Activated CD4-positive, alpha-beta T cell treated with anti-CD3 and anti-CD28 coated beads, Interleukin-2, amount 50 U/mL, for 1 hour (primary cell): ENCODE results near the gene OR13C2.
"Not testable (repeated sequence)": the region's sequence is repeated elsewhere in the genome, so short reads cannot be mapped to it uniquely, and the experiment has no call there.

Source experiments
- DNase-seq: peaks from one replicate; pipeline ENCODE4 v3.0.0-alpha.2; 2020

The OR13C2 gene, protein sequence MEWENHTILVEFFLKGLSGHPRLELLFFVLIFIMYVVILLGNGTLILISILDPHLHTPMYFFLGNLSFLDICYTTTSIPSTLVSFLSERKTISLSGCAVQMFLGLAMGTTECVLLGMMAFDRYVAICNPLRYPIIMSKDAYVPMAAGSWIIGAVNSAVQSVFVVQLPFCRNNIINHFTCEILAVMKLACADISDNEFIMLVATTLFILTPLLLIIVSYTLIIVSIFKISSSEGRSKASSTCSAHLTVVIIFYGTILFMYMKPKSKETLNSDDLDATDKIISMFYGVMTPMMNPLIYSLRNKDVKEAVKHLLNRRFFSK

DNA sequence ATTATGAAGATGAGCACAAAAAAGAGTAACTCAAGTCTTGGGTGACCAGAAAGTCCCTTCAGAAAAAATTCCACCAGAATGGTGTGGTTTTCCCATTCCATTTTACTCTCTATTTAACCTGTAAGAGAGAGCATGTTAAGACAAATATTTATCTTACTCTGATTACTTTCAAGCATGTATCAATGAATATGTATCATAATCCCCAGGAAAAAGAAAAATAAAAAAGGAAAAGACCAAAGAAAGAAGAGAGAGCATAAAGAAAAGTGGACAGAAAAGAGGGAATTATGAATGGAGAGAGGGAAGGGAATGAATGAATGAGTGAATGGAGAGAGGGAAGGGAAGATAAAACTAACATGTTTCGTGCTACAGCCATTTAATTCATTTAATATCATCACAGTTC is at the start of gene OR13C2:
Gene OR13C2 (minus strand): TSS at position 101 of the 400 bp plus-strand sequence. CDS start 0 bp downstream, at position 101.
- DNase-seq: not testable (repeated sequence)

DNA sequence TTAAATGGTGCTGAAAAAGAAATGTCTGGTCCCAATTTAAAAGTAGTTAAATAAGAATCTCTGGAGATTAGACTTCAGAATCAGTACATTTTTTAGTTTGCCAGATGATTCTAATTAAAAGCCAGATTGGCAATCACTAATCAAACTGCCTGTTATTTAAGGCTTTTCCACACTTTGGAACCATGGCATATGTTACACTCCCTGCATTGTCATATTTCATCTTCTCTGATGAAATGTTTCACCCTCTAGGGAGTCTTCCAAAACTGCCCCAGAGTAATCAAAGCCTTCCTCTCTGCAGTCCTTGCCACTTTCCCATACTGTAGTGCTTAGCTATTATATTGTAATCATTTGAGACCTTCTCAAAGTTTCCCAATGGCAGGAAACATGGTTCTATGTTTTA is 30.0 kb upstream of the OR13C2 start:
- DNase-seq: no peak

DNA sequence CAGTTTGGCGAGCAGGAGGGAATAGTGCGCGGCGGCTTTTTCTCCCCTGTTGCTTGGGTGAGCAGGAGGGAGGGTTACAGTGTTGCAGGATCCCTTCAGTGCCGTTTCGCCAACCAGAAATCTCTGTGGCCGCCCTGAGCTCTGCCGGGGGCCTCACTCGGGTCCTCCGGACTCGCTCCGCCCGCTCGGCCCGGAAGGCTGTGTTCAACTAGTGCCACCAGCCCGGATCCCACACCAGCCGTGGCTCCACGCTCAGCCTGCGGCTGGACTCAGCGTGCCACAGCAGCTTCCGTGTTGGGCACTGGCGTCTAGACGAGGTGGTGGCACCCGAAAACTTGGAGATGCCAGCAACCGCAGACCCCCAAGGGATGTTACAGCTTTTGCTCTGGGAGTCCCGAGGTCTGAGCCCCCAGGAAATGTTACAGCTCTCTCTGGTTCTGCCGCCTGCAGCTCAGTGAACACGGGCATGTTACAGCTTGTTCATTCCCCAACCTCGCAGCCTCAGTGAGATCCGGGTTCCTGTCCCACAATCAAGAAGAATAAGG is 28.6 kb upstream of the OR13C2 start:
- no peak for DNase-seq

DNA sequence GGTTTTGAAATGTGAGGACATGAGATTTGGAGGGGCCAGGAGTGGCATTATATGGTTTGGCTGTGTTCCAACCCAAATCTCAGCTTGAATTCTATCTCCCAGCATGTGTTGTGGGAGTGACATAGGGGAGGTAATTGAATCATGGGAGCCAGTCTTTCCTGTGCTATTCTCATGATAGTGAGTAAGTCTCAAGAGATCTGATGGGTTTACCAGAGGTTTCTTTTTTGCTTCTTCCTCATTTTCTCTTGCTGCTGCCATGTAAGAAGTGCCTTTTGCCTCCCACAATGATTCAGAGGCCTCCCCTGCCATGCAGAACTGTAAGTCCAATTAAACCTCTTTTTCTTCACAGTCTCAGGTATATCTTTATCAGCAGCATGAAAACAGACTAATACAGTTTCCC is 20.5 kb upstream of the OR13C2 start:
- DNase-seq: not testable (repeated sequence)

DNA sequence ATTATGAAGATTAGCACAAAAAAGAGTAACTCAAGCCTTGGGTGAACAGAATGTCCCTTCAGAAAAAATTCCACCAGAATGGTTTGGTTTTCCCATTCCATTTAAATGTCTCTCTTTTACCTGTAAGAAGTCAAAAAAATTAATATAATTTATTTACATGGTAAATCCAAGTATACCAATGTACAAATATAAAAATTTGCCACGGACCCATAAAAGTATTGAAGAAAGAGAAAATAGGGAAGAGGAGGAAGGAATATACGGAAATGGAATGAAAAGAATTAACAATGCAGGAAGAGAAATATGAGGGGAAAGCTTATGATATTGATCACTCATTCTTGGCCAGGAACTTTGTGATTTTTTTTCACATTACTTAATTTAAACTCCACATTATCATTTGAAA is 12.7 kb upstream of the OR13C2 start, which contains the start of gene OR13C9:
Gene OR13C9 (minus strand): TSS at position 101 of the 400 bp plus-strand sequence. CDS start 0 bp downstream, at position 101.
- no peak for DNase-seq

DNA sequence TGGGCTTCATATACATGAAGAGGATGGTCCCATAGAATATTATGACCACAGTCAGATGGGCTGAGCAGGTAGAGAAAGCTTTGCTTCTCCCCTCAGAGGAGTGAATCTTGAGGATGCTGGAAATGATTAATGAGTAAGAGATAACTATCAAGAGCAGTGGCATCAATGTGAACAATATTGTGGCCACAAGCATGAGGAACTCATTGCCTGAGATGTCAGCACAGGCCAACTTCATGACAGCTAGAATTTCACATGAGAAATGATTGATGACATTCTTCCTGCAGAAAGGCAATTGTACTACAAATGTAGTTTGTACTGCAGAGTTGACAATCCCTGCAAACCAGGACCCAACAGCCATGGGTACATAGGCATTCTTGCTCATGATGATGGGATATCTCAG is 12.0 kb upstream of the OR13C2 start:
- DNase-seq: no peak

DNA sequence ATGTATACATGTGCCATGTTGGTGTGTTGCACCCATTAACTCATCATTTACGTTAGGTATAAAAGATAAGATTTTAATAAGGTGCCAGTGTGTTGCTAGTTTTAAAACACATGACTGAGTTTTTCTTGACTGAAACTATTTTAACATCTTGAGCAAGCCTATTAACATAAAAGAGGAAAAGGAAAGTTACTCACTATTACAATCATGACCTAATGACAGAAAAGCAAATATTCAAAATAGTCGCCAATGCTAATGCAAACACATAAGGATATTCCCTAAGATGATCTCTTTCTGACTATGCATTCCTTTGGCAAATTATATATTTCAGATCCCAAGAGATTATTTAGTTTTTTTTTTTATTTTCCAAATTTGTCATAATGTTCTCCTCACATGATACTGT is 5.8 kb upstream of the OR13C2 start:
- DNase-seq: no peak

DNA sequence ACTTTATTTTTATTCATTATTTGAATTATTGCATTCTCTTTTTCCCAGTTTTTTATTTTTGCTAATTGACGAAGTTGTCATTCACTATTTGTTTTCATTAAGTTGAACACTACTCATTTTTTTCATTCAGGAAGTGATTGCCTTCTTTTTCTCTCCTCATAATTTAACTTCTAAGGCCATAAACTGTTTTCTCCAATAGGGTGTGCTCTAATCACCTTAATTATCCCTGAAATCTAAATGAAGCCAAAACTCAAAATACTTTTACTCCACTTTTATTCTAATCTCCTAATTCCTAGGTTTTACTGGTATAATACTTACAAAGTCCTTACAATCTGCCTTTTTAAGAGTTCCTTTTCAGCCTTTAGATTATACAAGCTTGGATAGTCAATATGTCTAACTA is 2.9 kb upstream of the OR13C2 start:
- no peak for DNase-seq

DNA sequence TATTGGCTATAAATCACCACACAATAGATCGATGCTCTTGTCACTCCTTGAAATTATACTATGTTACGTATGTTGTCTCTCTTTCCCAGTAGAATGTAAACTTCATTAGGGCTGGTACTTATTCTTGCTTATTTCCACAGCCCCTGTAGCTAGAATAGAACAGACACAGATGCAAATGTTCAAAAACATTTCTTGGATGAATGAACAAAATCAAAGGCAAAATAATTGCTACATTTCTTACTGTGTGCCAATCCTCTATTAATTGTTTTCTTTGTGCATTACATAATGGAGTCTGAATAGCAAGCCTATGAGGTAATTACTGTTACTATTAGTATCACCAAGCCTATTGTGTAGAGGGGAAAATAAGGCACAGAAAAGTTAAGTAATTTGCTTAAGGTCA is 725 bp upstream of the OR13C2 start:
- DNase-seq: no peak

DNA sequence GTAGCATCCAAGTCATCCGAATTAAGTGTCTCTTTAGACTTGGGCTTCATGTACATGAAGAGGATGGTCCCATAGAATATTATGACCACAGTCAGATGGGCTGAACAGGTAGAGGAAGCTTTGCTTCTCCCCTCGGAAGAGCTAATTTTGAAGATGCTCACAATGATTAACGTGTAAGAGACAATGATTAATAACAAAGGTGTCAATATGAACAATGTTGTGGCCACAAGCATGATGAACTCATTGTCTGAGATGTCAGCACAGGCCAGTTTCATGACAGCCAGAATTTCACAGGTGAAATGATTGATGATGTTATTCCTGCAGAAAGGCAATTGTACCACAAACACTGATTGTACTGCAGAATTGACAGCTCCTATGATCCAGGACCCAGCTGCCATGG is 626 bp downstream of the OR13C2 start:
- no peak for DNase-seq

DNA sequence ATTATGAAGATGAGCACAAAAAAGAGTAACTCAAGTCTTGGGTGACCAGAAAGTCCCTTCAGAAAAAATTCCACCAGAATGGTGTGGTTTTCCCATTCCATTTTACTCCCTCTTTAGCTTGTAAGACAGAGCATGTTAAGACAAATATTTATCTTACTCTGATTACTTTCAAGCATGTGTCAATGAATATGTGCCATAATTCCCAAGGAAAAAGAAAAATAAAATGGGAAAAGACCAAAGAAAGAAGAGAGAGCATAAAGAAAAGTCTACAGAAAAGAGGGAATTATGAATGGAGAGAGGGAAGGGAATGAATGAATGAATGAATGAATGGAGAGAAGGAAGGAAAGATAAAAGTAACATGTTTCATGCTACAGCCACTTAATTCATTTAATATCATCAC is 6.1 kb downstream of the OR13C2 start, which contains the start of gene OR13C5:
Gene OR13C5 (minus strand): TSS at position 101 of the 400 bp plus-strand sequence. CDS start 0 bp downstream, at position 101.
- DNase-seq: not testable (repeated sequence)

DNA sequence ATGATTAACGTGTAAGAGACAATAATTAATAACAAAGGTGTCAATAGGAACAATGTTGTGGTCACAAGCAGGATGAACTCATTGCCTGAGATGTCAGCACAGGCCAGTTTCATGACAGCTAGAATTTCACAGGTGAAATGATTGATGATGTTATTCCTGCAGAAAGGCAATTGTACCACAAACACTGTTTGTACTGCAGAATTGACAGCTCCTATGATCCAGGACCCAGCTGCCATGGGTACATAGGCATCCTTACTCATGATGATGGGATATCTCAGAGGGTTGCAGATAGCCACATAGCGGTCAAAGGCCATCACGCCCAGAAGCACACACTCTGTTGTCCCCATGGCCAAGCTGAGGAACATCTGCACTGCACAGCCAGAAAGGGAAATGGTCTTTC is 6.7 kb downstream of the OR13C2 start:
- DNase-seq: not testable (repeated sequence)

DNA sequence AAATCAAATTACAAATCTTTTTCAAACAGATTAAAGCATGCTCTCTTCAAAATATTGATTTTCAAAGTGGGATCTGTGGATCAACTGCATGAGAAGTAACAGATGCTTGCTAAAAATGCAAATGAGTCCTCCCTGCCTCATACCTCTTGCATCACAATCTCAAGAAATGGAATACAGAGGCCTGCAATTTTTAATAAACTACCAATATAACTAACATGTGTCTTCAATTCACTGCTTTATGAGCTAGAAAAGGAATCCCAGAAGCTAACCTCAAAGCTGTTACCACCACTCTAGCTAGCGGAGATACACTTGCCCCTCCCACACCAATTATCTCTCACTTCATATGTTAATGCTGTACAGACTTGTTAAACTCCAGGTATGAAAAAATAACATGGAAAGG is 15.8 kb downstream of the OR13C2 start:
- DNase-seq: no peak

DNA sequence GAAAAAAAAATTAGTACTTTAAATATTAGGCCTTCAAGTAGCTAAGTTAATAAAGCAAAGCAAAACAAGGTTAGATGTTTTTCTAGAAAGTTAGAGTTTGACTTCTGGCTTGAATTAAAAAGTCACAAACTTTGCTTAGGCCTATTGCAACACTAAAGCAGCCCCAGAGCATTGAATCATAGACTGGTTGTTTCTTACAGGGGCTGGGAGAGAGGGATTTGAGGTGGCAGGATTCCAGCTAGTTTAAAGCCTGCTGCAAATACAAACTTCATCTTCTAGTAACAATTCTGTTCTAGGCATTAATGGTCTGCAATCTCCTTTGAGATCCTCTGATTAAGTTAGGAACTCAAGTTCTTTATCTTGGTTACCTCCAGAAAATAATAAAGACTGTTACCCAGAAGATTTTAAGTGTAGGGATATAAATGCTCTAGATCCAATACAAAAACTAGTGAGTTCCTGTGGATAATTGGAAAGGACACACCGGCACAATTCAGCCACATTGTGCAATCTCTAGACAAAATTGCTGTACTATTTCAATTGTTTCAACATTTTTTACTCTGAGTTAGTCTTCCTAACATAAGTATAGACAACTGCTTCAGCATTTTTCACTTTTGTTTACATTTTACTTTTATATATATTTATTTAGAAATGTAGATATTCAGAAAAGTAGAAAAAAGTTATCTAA is 18.8 kb downstream of the OR13C2 start:
- DNase-seq: no peak

DNA sequence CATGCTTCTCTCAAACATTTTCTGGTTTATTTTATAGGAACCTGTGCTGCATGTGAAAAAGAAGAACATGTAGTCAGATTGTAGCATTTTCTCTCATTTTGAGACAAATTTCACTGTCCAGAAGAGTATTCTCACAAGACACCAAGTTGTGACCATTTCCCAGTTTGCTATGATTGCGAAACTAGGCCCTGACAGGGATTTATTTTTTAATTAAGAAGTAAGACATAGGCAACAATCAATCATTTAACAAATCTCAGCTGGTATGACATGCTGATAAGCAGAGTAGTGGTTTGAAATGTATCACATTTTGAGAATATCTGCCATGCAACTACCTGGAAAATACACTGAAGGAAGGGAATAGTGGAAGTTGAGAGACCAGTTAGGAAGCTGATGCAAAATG is 24.9 kb downstream of the OR13C2 start:
- no peak for DNase-seq

DNA sequence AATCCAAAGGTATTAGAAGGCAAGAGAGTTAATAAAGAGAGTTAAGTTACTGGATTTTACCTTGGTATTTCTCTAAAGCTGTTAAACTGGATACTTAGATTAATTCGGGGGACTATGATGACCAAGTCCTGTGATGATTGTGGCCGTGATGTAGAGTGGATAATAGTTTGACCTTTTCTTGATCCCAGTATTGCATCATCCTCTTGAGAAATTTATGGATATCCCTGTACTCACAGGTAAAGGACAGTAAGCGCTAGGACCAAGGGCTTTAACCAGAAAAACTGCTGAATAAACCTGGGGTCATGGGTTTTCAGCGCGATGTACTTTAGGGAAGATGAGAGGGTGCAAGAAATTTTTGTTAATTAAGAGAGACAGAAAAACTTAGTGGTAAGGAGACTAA is 28.2 kb downstream of the OR13C2 start:
- no peak for DNase-seq

DNA sequence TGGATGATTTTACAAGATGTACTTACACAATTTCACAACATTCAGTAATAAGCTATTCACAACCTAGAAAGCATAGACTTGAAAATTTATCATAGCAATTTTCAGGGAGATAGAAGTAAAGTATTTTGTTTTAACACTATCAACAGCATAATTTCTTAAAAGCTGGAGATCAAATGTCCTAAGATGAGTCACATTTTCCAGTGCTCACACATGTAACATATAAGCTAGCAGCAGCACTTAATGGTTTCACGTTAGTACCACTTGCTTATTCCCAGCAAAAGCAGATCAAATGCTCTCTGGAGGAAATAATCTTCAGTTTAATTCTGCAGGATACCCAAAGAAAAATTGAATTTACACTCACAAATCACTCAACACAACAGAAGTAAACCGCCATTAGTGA is 30.0 kb downstream of the OR13C2 start:
- DNase-seq: no peak

DNA sequence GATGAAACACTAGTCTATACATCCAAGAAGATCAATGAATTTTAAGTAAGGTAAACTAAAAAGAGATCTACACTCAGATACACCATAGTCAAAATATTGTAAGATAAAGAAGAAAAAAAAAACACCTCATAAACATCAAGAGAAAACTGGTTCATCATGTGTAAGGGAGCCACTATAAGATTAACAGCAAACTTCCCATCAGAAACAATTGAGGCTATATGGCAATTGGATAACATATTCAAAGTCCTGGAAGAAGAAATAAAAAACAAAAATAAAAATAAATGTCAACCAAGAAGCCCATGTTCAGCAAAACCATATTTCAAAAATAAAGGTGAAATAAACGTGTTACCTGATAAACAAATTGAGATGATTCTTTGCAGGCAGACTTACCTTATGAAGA is 32.8 kb downstream of the OR13C2 start:
- DNase-seq: no peak

DNA sequence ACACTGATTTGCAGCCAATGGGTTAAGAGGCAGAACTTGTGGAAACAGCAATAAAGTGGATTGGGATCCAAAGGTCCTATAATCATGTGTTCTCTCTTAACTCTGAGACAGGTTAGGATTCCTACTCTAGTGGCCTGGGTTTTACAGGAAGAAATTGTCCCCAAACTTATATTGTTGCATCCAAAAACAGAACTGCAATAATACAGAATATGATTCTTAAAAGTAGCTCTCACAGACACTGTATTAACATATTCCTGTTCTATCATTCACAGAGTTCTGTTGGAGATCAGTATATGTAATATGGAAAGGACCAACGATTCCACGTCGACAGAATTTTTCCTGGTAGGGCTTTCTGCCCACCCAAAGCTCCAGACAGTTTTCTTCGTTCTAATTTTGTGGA is 36.6 kb downstream of the OR13C2 start, which contains the start of gene OR13C8:
Gene OR13C8 (plus strand): TSS at position 301 of the 400 bp plus-strand sequence. CDS start 0 bp downstream, at position 301.
- DNase-seq: no peak

DNA sequence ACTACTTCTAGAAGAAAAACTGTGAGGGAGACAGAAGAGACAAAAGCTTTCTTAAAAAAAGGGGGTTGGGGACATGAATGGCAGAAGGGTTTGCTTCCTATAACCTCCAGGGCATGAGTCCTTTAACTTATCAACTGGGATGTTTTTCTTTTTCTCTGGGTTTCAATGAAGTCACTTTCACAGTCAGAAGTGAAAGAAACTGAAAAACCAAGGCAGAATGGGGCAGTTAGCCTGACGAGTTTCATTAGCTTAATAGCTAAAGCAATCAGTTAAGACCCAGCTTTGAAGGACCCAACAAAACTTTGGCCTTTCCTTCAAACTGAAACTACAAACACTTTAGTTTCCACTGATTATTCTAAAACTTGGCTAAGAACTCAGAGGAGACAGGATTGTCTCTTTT is 41.1 kb downstream of the OR13C2 start:
- DNase-seq: no peak

DNA sequence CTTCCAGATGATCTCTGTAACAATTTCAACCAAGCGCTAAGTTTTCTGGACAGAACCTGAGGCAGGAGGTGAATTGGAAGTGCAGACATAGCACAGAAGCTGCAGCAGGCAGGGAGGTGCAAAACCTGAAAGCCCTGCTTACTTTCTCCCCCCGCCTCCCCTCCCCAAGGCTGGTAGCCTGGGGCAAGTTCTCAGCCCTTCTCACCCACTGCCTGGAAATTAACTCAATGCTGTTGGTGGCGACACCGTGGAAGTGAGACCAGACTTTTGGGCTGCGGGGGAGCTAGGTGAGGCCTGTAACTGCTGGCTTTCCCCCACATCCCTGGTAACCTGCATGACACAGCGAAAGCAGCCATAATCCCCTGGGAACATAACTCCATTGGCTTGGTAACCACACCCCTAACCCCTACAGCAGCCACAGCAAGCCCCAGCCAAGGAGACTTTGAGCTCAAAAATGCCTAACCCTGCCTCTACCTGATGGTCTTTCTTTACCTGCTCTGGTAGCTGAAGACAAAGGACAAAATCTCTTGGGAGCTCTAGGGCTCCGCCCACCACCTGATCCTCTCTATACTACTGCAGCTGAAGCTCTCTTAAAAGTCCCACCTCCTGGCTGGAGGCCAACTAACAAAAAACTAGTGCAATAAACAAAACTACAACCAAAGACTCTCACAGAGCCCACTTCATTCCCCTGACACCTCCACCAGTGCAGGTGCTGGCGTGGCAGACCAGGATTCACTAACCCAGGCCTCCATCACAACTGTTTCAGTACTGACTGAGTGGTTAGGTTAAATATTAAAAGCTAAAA is 48.4 kb downstream of the OR13C2 start:
- DNase-seq: no peak

DNA sequence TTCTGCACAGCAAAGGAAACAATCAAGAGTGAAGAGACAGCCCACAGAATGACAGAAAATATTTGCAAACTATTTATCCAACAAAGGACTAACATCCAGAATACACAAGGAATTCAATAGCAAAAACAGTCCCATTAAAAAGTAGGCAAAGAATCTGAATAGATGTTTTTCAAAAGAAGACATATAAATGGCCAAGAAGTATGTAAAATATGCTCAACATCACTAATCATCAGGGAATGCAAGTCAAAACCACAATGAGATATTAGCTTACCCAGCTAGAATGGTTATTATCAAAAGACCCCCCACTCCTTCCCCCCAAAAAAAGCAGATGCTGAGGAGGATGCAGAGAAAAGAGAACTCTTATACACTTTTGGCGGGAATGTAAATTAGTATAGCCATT is 49.9 kb downstream of the OR13C2 start:
- DNase-seq: no peak
